GM23338 (cell line): ENCODE measurements around the gene PLCL1. TPM values are rescaled to one million over a fixed set of nuclear protein-coding genes. Genes with fewer than 3 reads are reported as not detected.

Experiments used
- ATAC-seq: fragments of 200-7000 bp; cut with Tn5 transposase; 3 replicates; pipeline ENCODE4 v1.9.1; 2020
- DNase-seq: peaks from one replicate; pipeline ENCODE4 v3.0.0-alpha.2; 2015; ENCODE audit warnings: low spot score
- H2AFZ ChIP-seq: fragments of 200-600 bp; sonication (generic); 2 replicates; pipeline ENCODE4 v1.8.0; 2016; ENCODE audit warnings: antibody characterized with exemption, mild to moderate bottlenecking, moderate library complexity
- H3F3A ChIP-seq: fragments of 200-600 bp; sonication (generic); replicated peaks from 2 replicates; pipeline ENCODE4 v1.8.0; 2017; ENCODE audit warnings: antibody characterized with exemption, mixed run types, low read depth
- H3K27ac ChIP-seq: fragments of 200-600 bp; sonication (generic); 2 replicates; pipeline ENCODE4 v1.6.1; 2016; ENCODE audit warnings: low read depth
- H3K27me3 ChIP-seq: fragments of 200-600 bp; sonication (generic); 2 replicates; pipeline ENCODE4 v1.8.0; 2016; ENCODE audit warnings: mild to moderate bottlenecking, mixed run types, moderate library complexity; ENCODE audit not compliant: insufficient read depth
- H3K36me3 ChIP-seq: fragments of 200-600 bp; sonication (generic); 2 replicates; pipeline ENCODE4 v1.8.0; 2016; ENCODE audit warnings: mild to moderate bottlenecking; ENCODE audit not compliant: insufficient read depth
- H3K4me1 ChIP-seq: fragments of 200-600 bp; sonication (generic); 2 replicates; pipeline ENCODE4 v1.8.0; 2016; ENCODE audit warnings: mild to moderate bottlenecking, moderate library complexity; ENCODE audit not compliant: insufficient read depth
- H3K4me2 ChIP-seq: fragments of 200-600 bp; sonication (generic); 2 replicates; pipeline ENCODE4 v1.7.1; 2017; ENCODE audit warnings: mixed run types
- H3K4me3 ChIP-seq: fragments of 200-600 bp; sonication (generic); 2 replicates; pipeline ENCODE4 v1.6.1; 2016; ENCODE audit warnings: mixed run types
- H3K79me2 ChIP-seq: fragments of 200-600 bp; sonication (generic); replicated peaks from 2 replicates; pipeline ENCODE4 v1.8.0; 2017; ENCODE audit warnings: mild to moderate bottlenecking; ENCODE audit not compliant: insufficient read depth
- H3K9me2 ChIP-seq: fragments of 200-600 bp; sonication (generic); 2 replicates; pipeline ENCODE4 v1.8.0; 2017; ENCODE audit not compliant: insufficient read depth
- H4K20me1 ChIP-seq: fragments of 200-600 bp; sonication (generic); replicated peaks from 2 replicates; pipeline ENCODE4 v1.8.0; 2017; ENCODE audit warnings: mild to moderate bottlenecking; ENCODE audit not compliant: insufficient read depth
- H3K27ac Mint-ChIP-seq: 2 replicates; pipeline ENCODE4 v1.8.0; 2020; ENCODE audit warnings: inconsistent platforms, mild to moderate bottlenecking, moderate library complexity, mixed read lengths
- H3K27me3 Mint-ChIP-seq: 3 replicates; pipeline ENCODE4 v1.8.0; 2022; ENCODE audit warnings: low read depth, mild to moderate bottlenecking, moderate library complexity, mixed read lengths, inconsistent platforms; ENCODE audit not compliant: insufficient read depth, poor library complexity
- H3K36me3 Mint-ChIP-seq: 3 replicates; pipeline ENCODE4 v1.8.0; 2021; ENCODE audit warnings: low read depth, mild to moderate bottlenecking, inconsistent platforms, moderate library complexity, mixed read lengths
- H3K4me1 Mint-ChIP-seq: 3 replicates; pipeline ENCODE4 v1.8.0; 2020; ENCODE audit warnings: mild to moderate bottlenecking, inconsistent platforms, mixed read lengths
- H3K4me3 Mint-ChIP-seq: 3 replicates; pipeline ENCODE4 v1.8.0; 2021; ENCODE audit warnings: moderate library complexity, mild to moderate bottlenecking, inconsistent platforms, mixed read lengths
- H3K9me3 Mint-ChIP-seq: 3 replicates; pipeline ENCODE4 v1.8.0; 2020; ENCODE audit warnings: moderate library complexity, mild to moderate bottlenecking, inconsistent platforms, mixed read lengths
- CREB1 ChIP-seq: fragments of 250-450 bp; sonication (Bioruptor Pico); IDR thresholded peaks from 2 replicates; pipeline ENCODE4 v1.5.0; 2020; ENCODE audit warnings: low read depth, mild to moderate bottlenecking, moderate library complexity
- EZH2 ChIP-seq: fragments of 200-600 bp; sonication (generic); IDR thresholded peaks from one replicate; pipeline ENCODE4 v1.8.0; 2017; ENCODE audit warnings: antibody characterized with exemption, mild to moderate bottlenecking, low read depth; ENCODE audit not compliant: unreplicated experiment
- JUNB ChIP-seq: IDR thresholded peaks from one replicate; pipeline ENCODE4 v1.6.1; 2016; ENCODE audit warnings: antibody characterized with exemption; ENCODE audit not compliant: unreplicated experiment
- NANOG ChIP-seq: IDR thresholded peaks from 2 replicates; pipeline ENCODE4 v1.6.1; 2016; ENCODE audit warnings: antibody characterized with exemption, borderline replicate concordance
- POLR2AphosphoS5 ChIP-seq: IDR thresholded peaks from 2 replicates; pipeline ENCODE4 v1.6.1; 2016; ENCODE audit warnings: antibody characterized with exemption, low read depth
- STAT1 ChIP-seq: IDR thresholded peaks from one replicate; pipeline ENCODE4 v1.6.1; 2016; ENCODE audit warnings: antibody characterized with exemption; ENCODE audit not compliant: unreplicated experiment
- ZNF114 ChIP-seq: fragments of 250-450 bp; sonication (Bioruptor Pico); IDR thresholded peaks from 2 replicates; pipeline ENCODE4 v1.5.0; 2020; ENCODE audit warnings: mild to moderate bottlenecking, moderate library complexity
- ZNF331 ChIP-seq: fragments of 250-450 bp; sonication (Bioruptor Pico); IDR thresholded peaks from 2 replicates; pipeline ENCODE4 v1.5.0; 2020; ENCODE audit warnings: low read depth, mild to moderate bottlenecking, moderate library complexity
- polyA plus RNA-seq: library from polyadenylated mRNA; unstranded; fragments of >200 nt; fragmentation: Nextera tagmentation; extraction: Ambion mirVana; gene quantifications from 2 replicates; pipeline ENCODE4 v1.2.1, GENCODE V29; 2016
- total RNA-seq: library from RNA; depleted of rRNA; stranded (reverse); fragments of >200 nt; shearing (Covaris generic); gene quantifications from 2 replicates; pipeline ENCODE4 v1.2.3, GENCODE V29; 2014
- TF ChIP-seq, protein P1 (sequence below): fragments of 250-450 bp; sonication (Bioruptor Pico); IDR thresholded peaks from 2 replicates; pipeline ENCODE4 v1.5.0; 2020; ENCODE audit warnings: mild to moderate bottlenecking, moderate library complexity
- TF ChIP-seq, protein P2 (sequence below): IDR thresholded peaks from 2 replicates; pipeline ENCODE4 v1.6.1; 2016; ENCODE audit warnings: antibody characterized with exemption
- TF ChIP-seq, protein P3 (sequence below): IDR thresholded peaks from one replicate; pipeline ENCODE4 v1.6.1; 2018; ENCODE audit warnings: antibody characterized with exemption; ENCODE audit not compliant: unreplicated experiment

Gene PLCL1
- total and polyA plus RNA-seq, 2 experiments from 2014 or later = not detected

DNA sequence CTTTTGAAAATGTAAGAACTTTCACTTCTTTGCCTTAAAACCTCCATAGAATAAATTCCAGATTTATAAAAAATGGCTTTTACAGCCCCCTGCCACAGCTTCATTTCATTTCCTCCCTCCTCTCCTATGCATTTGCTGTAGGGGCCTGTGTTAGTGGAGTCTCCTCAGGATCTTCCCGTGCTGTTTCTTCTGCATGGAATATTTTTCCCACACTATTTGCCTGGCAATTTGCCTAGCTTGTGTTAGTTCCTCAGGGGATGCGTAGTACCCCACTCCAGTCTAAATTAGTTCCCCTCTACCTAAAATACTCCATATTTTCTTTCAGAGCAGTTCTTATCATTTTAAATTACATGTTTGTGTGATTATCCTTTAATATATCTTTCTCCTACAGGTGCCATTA, 262.2 kb downstream of the PLCL1 start:
- no peaks in the 10 kb centered on the region for H3K9me2 ChIP-seq
- no peak overlapping the region for H3K27ac ChIP-seq
- ATAC-seq (no peak), DNase-seq (no peak)
- H3K79me2 ChIP-seq = no peaks in the 10 kb centered on the region
- H3F3A ChIP-seq = no peaks in the 10 kb centered on the region
- H3K27ac Mint-ChIP-seq = no peak overlapping the region; the same call in 1 of the 2 replicates
- peaks cover 7% of the 10 kb centered on the region; the same call in 2 of the 3 replicates for H3K4me1 Mint-ChIP-seq
- H2AFZ ChIP-seq = no peak overlapping the region
- H4K20me1 ChIP-seq = no peaks in the 10 kb centered on the region
- no peaks in the 10 kb centered on the region for H3K36me3 Mint-ChIP-seq
- no peak overlapping the region for H3K4me2 ChIP-seq
- H3K4me3 ChIP-seq = no peak overlapping the region
- peaks cover 12% of the 10 kb centered on the region for H3K4me1 ChIP-seq
- H3K4me3 Mint-ChIP-seq = no peak overlapping the region
- H3K9me3 Mint-ChIP-seq = no peaks in the 10 kb centered on the region
- TF ChIP-seq ZNF114 (CRISPR knock-in tag) = no peak
- H3K27me3 Mint-ChIP-seq = no peaks in the 10 kb centered on the region
- H3K36me3 ChIP-seq = no peaks in the 10 kb centered on the region
- no peaks in the 10 kb centered on the region for H3K27me3 ChIP-seq

DNA sequence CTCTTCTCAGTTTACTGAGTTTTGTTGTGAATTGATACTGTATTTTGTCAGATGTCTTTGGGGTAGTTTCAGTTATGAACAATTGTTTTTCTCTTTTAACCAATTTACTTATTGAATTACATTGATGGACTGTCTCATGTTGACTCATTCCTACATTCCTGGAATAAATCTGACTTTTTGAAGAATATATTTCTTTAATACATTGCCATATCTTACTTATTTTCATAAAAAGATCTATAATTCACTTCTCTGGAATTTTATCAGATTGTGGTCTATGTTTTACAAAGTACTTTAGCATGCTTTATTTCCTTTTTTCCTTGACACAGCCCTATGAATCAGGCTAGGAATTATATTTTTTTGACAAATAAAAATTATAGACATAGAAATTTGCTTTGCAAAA, 268.3 kb downstream of the PLCL1 start:
- no peaks in the 10 kb centered on the region for H3F3A ChIP-seq
- Mint-ChIP-seq H3K27me3 (no peaks in the 10 kb centered on the region), H3K4me1 (peaks cover 9% of the 10 kb centered on the region; the same call in 2 of the 3 replicates), H3K9me3 (no peaks in the 10 kb centered on the region), H3K4me3 (no peak overlapping the region), H3K36me3 (no peaks in the 10 kb centered on the region), H3K27ac (peak overlapping the region; percentile 89)
- H3K4me2 ChIP-seq = no peak overlapping the region
- no peaks in the 10 kb centered on the region for H3K79me2 ChIP-seq
- no peaks in the 10 kb centered on the region for H3K9me2 ChIP-seq
- no peaks in the 10 kb centered on the region for H3K36me3 ChIP-seq
- DNase-seq (no peak), ATAC-seq (no peak)
- H3K4me1 ChIP-seq = peaks cover 22% of the 10 kb centered on the region
- H2AFZ ChIP-seq = no peak overlapping the region
- H3K4me3 ChIP-seq = no peak overlapping the region
- no peaks in the 10 kb centered on the region for H3K27me3 ChIP-seq
- no peak overlapping the region for H3K27ac ChIP-seq
- no peaks in the 10 kb centered on the region for H4K20me1 ChIP-seq
- TF ChIP-seq, protein P1, sequence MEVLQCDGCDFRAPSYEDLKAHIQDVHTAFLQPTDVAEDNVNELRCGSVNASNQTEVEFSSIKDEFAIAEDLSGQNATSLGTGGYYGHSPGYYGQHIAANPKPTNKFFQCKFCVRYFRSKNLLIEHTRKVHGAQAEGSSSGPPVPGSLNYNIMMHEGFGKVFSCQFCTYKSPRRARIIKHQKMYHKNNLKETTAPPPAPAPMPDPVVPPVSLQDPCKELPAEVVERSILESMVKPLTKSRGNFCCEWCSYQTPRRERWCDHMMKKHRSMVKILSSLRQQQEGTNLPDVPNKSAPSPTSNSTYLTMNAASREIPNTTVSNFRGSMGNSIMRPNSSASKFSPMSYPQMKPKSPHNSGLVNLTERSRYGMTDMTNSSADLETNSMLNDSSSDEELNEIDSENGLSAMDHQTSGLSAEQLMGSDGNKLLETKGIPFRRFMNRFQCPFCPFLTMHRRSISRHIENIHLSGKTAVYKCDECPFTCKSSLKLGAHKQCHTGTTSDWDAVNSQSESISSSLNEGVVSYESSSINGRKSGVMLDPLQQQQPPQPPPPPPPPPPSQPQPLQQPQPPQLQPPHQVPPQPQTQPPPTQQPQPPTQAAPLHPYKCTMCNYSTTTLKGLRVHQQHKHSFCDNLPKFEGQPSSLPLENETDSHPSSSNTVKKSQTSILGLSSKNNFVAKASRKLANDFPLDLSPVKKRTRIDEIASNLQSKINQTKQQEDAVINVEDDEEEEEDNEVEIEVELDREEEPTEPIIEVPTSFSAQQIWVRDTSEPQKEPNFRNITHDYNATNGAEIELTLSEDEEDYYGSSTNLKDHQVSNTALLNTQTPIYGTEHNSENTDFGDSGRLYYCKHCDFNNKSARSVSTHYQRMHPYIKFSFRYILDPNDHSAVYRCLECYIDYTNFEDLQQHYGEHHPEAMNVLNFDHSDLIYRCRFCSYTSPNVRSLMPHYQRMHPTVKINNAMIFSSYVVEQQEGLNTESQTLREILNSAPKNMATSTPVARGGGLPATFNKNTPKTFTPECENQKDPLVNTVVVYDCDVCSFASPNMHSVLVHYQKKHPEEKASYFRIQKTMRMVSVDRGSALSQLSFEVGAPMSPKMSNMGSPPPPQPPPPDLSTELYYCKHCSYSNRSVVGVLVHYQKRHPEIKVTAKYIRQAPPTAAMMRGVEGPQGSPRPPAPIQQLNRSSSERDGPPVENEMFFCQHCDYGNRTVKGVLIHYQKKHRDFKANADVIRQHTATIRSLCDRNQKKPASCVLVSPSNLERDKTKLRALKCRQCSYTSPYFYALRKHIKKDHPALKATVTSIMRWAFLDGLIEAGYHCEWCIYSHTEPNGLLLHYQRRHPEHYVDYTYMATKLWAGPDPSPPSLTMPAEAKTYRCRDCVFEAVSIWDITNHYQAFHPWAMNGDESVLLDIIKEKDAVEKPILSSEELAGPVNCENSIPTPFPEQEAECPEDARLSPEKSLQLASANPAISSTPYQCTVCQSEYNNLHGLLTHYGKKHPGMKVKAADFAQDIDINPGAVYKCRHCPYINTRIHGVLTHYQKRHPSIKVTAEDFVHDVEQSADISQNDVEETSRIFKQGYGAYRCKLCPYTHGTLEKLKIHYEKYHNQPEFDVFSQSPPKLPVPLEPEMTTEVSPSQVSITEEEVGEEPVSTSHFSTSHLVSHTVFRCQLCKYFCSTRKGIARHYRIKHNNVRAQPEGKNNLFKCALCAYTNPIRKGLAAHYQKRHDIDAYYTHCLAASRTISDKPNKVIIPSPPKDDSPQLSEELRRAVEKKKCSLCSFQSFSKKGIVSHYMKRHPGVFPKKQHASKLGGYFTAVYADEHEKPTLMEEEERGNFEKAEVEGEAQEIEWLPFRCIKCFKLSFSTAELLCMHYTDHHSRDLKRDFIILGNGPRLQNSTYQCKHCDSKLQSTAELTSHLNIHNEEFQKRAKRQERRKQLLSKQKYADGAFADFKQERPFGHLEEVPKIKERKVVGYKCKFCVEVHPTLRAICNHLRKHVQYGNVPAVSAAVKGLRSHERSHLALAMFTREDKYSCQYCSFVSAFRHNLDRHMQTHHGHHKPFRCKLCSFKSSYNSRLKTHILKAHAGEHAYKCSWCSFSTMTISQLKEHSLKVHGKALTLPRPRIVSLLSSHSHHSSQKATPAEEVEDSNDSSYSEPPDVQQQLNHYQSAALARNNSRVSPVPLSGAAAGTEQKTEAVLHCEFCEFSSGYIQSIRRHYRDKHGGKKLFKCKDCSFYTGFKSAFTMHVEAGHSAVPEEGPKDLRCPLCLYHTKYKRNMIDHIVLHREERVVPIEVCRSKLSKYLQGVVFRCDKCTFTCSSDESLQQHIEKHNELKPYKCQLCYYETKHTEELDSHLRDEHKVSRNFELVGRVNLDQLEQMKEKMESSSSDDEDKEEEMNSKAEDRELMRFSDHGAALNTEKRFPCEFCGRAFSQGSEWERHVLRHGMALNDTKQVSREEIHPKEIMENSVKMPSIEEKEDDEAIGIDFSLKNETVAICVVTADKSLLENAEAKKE (CRISPR knock-in tag) = no peak
- TF ChIP-seq, protein P2, sequence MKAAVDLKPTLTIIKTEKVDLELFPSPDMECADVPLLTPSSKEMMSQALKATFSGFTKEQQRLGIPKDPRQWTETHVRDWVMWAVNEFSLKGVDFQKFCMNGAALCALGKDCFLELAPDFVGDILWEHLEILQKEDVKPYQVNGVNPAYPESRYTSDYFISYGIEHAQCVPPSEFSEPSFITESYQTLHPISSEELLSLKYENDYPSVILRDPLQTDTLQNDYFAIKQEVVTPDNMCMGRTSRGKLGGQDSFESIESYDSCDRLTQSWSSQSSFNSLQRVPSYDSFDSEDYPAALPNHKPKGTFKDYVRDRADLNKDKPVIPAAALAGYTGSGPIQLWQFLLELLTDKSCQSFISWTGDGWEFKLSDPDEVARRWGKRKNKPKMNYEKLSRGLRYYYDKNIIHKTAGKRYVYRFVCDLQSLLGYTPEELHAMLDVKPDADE = no peak
- TF ChIP-seq STAT1 (no peak), EZH2 (no peak), ZNF331 (no peak), NANOG (no peak), POLR2AphosphoS5 (no peak), CREB1 (CRISPR knock-in tag) (no peak), JUNB (no peak)
- TF ChIP-seq, protein P3, sequence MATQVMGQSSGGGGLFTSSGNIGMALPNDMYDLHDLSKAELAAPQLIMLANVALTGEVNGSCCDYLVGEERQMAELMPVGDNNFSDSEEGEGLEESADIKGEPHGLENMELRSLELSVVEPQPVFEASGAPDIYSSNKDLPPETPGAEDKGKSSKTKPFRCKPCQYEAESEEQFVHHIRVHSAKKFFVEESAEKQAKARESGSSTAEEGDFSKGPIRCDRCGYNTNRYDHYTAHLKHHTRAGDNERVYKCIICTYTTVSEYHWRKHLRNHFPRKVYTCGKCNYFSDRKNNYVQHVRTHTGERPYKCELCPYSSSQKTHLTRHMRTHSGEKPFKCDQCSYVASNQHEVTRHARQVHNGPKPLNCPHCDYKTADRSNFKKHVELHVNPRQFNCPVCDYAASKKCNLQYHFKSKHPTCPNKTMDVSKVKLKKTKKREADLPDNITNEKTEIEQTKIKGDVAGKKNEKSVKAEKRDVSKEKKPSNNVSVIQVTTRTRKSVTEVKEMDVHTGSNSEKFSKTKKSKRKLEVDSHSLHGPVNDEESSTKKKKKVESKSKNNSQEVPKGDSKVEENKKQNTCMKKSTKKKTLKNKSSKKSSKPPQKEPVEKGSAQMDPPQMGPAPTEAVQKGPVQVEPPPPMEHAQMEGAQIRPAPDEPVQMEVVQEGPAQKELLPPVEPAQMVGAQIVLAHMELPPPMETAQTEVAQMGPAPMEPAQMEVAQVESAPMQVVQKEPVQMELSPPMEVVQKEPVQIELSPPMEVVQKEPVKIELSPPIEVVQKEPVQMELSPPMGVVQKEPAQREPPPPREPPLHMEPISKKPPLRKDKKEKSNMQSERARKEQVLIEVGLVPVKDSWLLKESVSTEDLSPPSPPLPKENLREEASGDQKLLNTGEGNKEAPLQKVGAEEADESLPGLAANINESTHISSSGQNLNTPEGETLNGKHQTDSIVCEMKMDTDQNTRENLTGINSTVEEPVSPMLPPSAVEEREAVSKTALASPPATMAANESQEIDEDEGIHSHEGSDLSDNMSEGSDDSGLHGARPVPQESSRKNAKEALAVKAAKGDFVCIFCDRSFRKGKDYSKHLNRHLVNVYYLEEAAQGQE = no peak
